GM18502 (cell line): Measurements from ENCODE around the gene TELO2.

Experiments
- ATAC-seq: cut with Tn5 transposase; IDR thresholded peaks from one replicate; pipeline ENCODE4 v1.9.1; 2021; ENCODE audit warnings: mild to moderate bottlenecking; ENCODE audit not compliant: unreplicated experiment, poor library complexity

Gene TELO2

GRCh38 chr16:1548727-1549126, 55.6 kb downstream of the TELO2 start:
- ATAC-seq = no peak

- no peak for ATAC-seq
Observed at GRCh38 chr16:1550069-1550468, 56.9 kb downstream of the TELO2 start.

GRCh38 chr16:1550696-1551095, 57.5 kb downstream of the TELO2 start:
- ATAC-seq = no peak

- ATAC-seq = no peak
Observed at GRCh38 chr16:1551166-1551565, 58.0 kb downstream of the TELO2 start.

- no peak for ATAC-seq
Observed at GRCh38 chr16:1552129-1552528, 59.0 kb downstream of the TELO2 start.

- no peak for ATAC-seq
Observed at GRCh38 chr16:1553946-1554825, 61.0 kb downstream of the TELO2 start.

- no peak for ATAC-seq
Observed at GRCh38 chr16:1554826-1555445, 61.8 kb downstream of the TELO2 start.

GRCh38 chr16:1556254-1556653, 63.1 kb downstream of the TELO2 start:
- ATAC-seq = no peak

- no peak for ATAC-seq
Observed at GRCh38 chr16:1557074-1557473, 63.9 kb downstream of the TELO2 start.

- no peak for ATAC-seq
Observed at GRCh38 chr16:1557576-1557975, 64.4 kb downstream of the TELO2 start.

- no peak for ATAC-seq
Observed at GRCh38 chr16:1559446-1559975, 66.4 kb downstream of the TELO2 start.
